ENCODE data around the gene KCTD14.

GRCh38 chr11:78019808-78020207, 3.3 kb downstream of the KCTD14 start:
- TF ChIP-seq, protein P1, sequence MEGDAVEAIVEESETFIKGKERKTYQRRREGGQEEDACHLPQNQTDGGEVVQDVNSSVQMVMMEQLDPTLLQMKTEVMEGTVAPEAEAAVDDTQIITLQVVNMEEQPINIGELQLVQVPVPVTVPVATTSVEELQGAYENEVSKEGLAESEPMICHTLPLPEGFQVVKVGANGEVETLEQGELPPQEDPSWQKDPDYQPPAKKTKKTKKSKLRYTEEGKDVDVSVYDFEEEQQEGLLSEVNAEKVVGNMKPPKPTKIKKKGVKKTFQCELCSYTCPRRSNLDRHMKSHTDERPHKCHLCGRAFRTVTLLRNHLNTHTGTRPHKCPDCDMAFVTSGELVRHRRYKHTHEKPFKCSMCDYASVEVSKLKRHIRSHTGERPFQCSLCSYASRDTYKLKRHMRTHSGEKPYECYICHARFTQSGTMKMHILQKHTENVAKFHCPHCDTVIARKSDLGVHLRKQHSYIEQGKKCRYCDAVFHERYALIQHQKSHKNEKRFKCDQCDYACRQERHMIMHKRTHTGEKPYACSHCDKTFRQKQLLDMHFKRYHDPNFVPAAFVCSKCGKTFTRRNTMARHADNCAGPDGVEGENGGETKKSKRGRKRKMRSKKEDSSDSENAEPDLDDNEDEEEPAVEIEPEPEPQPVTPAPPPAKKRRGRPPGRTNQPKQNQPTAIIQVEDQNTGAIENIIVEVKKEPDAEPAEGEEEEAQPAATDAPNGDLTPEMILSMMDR (IDR thresholded peaks at IDR 0.05; ENCODE audit: low read depth, low read length, missing input control): no peak
- TF ChIP-seq ATF3 (IDR thresholded peaks at IDR 0.05) (no peak), TAF1 (conservative IDR thresholded peaks at IDR 0.05) (no peak), GABPA (IDR thresholded peaks at IDR 0.05 in 1 of 2, conservative IDR thresholded peaks at IDR 0.05 in 1 of 2) (no peak), SP1 (IDR thresholded peaks at IDR 0.05) (no peak), RXRA (IDR thresholded peaks at IDR 0.05) (no peak), NR2F2 (IDR thresholded peaks at IDR 0.05) (no peak), HNF4A (conservative IDR thresholded peaks at IDR 0.05) (no peak), JUND (IDR thresholded peaks at IDR 0.05) (no peak), YY1 (IDR thresholded peaks at IDR 0.05) (no peak)
- TF ChIP-seq, protein P2, sequence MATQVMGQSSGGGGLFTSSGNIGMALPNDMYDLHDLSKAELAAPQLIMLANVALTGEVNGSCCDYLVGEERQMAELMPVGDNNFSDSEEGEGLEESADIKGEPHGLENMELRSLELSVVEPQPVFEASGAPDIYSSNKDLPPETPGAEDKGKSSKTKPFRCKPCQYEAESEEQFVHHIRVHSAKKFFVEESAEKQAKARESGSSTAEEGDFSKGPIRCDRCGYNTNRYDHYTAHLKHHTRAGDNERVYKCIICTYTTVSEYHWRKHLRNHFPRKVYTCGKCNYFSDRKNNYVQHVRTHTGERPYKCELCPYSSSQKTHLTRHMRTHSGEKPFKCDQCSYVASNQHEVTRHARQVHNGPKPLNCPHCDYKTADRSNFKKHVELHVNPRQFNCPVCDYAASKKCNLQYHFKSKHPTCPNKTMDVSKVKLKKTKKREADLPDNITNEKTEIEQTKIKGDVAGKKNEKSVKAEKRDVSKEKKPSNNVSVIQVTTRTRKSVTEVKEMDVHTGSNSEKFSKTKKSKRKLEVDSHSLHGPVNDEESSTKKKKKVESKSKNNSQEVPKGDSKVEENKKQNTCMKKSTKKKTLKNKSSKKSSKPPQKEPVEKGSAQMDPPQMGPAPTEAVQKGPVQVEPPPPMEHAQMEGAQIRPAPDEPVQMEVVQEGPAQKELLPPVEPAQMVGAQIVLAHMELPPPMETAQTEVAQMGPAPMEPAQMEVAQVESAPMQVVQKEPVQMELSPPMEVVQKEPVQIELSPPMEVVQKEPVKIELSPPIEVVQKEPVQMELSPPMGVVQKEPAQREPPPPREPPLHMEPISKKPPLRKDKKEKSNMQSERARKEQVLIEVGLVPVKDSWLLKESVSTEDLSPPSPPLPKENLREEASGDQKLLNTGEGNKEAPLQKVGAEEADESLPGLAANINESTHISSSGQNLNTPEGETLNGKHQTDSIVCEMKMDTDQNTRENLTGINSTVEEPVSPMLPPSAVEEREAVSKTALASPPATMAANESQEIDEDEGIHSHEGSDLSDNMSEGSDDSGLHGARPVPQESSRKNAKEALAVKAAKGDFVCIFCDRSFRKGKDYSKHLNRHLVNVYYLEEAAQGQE (IDR thresholded peaks at IDR 0.05): no peak
- TF ChIP-seq, protein P3, sequence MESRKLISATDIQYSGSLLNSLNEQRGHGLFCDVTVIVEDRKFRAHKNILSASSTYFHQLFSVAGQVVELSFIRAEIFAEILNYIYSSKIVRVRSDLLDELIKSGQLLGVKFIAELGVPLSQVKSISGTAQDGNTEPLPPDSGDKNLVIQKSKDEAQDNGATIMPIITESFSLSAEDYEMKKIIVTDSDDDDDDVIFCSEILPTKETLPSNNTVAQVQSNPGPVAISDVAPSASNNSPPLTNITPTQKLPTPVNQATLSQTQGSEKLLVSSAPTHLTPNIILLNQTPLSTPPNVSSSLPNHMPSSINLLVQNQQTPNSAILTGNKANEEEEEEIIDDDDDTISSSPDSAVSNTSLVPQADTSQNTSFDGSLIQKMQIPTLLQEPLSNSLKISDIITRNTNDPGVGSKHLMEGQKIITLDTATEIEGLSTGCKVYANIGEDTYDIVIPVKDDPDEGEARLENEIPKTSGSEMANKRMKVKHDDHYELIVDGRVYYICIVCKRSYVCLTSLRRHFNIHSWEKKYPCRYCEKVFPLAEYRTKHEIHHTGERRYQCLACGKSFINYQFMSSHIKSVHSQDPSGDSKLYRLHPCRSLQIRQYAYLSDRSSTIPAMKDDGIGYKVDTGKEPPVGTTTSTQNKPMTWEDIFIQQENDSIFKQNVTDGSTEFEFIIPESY (IDR thresholded peaks at IDR 0.05): no peak

Measured in liver (tissue), 3 donors.